HG03469 (cell line): ENCODE measurements around the gene RCCD1.

ENCODE experiments used
- ATAC-seq: cut with Tn5 transposase; IDR thresholded peaks from one replicate; pipeline ENCODE4 v1.9.1; 2021; ENCODE audit warnings: mild to moderate bottlenecking, moderate library complexity, moderate number of reproducible peaks; ENCODE audit not compliant: unreplicated experiment

Gene RCCD1

GRCh38 chr15:90960298-90961091, 5.8 kb downstream of the RCCD1 start:
- no peak for ATAC-seq

- no peak for ATAC-seq
These were observed 7.3 kb downstream of the RCCD1 start for GRCh38 chr15:90962021-90962420.

GRCh38 chr15:90966262-90966661, 11.6 kb downstream of the RCCD1 start:
- ATAC-seq = no peak

GRCh38 chr15:90967206-90967605, 12.5 kb downstream of the RCCD1 start:
- no peak for ATAC-seq

GRCh38 chr15:90968434-90968833, 13.8 kb downstream of the RCCD1 start:
- no peak for ATAC-seq

GRCh38 chr15:90970274-90970673, 15.6 kb downstream of the RCCD1 start:
- no peak for ATAC-seq

- ATAC-seq = no peak
These were observed 17.4 kb downstream of the RCCD1 start for GRCh38 chr15:90972133-90972532.

- ATAC-seq = no peak
These were observed 19.5 kb downstream of the RCCD1 start for GRCh38 chr15:90974216-90974615.

- ATAC-seq = no peak
These were observed 24.9 kb downstream of the RCCD1 start for GRCh38 chr15:90979582-90979981.

GRCh38 chr15:90981681-90982080, 27.0 kb downstream of the RCCD1 start:
- ATAC-seq = peak; percentile 72

- peak; percentile 14 for ATAC-seq
These were observed 27.5 kb downstream of the RCCD1 start for GRCh38 chr15:90982135-90982534.

- ATAC-seq = peak; percentile 33
These were observed 32.3 kb downstream of the RCCD1 start for GRCh38 chr15:90986790-90987507.

GRCh38 chr15:90987561-90988141, 33.0 kb downstream of the RCCD1 start:
- no peak for ATAC-seq

GRCh38 chr15:90988296-90988695, 33.6 kb downstream of the RCCD1 start:
- ATAC-seq = no peak

- no peak for ATAC-seq
These were observed 34.5 kb downstream of the RCCD1 start for GRCh38 chr15:90989040-90989768.

GRCh38 chr15:90990446-90990845, 35.8 kb downstream of the RCCD1 start:
- no peak for ATAC-seq

GRCh38 chr15:90991587-90992285, 37.1 kb downstream of the RCCD1 start:
- no peak for ATAC-seq

GRCh38 chr15:90994059-90994416, 39.4 kb downstream of the RCCD1 start:
- peak; percentile 3 for ATAC-seq

GRCh38 chr15:90994417-90995311, 40.0 kb downstream of the RCCD1 start, which contains the start of gene PRC1:
Gene PRC1, minus strand, starts transcription at chr15:90994535. Its CDS starts 118 bp downstream, at chr15:90994417.
- peak; percentile 94 for ATAC-seq

GRCh38 chr15:90998737-90999136, 44.1 kb downstream of the RCCD1 start:
- no peak for ATAC-seq
